GM12865 (cell line): ENCODE measurements around the gene DPP10.

Experiments used
- DNase-seq: peaks from one replicate; pipeline ENCODE4 v3.0.0; 2010; ENCODE audit warnings: low read depth
- H3K4me3 ChIP-seq: 2 replicates; pipeline ENCODE4 v1.5.1; 2011; ENCODE audit warnings: mild to moderate bottlenecking, low read depth, low read length, control low read depth
- TF ChIP-seq, protein P1 (sequence below): IDR thresholded peaks from 2 replicates; pipeline ENCODE4 v1.5.1; 2011; ENCODE audit warnings: low read length, control low read depth, low read depth, inconsistent platforms; ENCODE audit not compliant: insufficient read depth; ENCODE audit errors: missing control alignments

Gene DPP10

DNA sequence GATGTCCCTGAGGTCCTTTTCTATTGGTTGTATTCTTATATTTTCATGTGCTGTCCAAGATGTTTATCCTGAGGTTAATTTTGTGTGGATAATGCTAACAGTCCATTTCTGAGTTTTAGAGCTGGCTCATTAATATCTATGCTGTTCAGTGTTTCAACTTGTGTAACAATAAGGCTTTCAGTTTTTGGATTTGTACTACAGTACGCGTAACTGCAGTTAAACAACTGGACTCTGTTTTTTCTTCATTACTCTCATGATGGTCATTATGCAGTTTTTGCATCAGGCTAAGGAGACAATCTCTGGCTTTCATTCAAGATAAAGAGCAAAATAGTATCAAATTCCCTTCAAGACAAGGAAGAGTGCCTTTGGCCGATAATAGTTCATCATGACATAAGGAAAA is 1364.8 kb downstream of the DPP10 start:
- DNase-seq, result no peak
- TF ChIP-seq, protein P1, sequence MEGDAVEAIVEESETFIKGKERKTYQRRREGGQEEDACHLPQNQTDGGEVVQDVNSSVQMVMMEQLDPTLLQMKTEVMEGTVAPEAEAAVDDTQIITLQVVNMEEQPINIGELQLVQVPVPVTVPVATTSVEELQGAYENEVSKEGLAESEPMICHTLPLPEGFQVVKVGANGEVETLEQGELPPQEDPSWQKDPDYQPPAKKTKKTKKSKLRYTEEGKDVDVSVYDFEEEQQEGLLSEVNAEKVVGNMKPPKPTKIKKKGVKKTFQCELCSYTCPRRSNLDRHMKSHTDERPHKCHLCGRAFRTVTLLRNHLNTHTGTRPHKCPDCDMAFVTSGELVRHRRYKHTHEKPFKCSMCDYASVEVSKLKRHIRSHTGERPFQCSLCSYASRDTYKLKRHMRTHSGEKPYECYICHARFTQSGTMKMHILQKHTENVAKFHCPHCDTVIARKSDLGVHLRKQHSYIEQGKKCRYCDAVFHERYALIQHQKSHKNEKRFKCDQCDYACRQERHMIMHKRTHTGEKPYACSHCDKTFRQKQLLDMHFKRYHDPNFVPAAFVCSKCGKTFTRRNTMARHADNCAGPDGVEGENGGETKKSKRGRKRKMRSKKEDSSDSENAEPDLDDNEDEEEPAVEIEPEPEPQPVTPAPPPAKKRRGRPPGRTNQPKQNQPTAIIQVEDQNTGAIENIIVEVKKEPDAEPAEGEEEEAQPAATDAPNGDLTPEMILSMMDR, result no peak
- H3K4me3 ChIP-seq, result no peak overlapping the region

DNA sequence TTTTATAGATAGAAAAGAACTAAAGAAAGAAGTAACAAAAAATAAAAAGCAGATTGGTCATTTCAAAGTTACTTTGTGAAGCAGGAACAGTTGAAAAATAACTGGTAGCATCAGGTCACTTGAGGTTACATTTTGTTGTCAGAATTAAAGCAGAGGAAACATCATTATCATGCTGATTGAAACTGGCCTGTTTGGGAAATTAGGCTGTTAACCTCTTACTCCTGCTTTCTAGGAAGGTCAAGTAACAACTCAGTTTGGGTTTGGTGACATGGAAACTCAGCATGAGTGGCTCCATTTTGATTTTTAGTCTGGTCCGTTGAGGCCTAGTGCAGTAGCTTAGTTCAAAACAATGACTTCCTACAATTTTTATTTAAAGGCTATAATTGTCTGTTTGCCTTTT is 1383.5 kb downstream of the DPP10 start:
- H3K4me3 ChIP-seq, result no peak overlapping the region
- no peak for DNase-seq
- TF ChIP-seq, protein P1, result no peak

DNA sequence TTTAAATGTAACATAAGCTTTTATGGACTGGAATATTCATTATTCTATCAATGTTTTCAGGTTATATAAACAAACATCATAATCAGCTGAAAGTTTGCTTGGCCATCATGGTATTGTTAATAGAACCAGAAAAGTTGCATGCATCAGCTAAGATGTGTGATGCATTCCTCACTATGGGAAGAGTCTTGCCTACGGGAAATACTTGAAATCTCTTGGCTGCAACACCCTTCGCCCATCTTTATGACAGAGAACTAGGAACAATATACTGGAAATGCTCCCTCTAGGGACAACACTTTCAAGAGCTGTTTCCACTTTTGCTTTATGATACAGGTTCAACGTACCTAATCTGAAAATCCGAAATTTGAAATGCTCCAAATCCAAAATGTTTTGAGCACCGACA is 1390.8 kb downstream of the DPP10 start:
- TF ChIP-seq, protein P1, result no peak
- H3K4me3 ChIP-seq, result no peak overlapping the region
- DNase-seq, result no peak

DNA sequence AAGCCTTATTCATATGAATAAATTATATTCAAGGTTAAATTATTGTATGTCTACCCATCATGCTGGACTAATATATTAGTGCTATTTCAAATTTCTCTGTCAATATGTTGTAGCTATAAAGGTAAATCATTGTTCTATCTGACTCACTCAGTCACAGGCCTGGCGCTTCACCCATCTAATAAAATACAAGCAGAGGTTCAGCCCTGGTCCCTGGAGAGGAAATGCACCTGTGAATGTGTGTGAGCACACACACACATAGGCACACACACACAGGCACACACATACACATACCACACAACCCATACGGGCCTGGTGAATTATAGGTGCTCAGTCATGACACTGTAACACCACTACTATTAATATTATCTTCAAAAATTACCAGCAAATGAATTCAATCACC is 1396.1 kb downstream of the DPP10 start:
- TF ChIP-seq, protein P1, result no peak
- no peak overlapping the region for H3K4me3 ChIP-seq
- no peak for DNase-seq

DNA sequence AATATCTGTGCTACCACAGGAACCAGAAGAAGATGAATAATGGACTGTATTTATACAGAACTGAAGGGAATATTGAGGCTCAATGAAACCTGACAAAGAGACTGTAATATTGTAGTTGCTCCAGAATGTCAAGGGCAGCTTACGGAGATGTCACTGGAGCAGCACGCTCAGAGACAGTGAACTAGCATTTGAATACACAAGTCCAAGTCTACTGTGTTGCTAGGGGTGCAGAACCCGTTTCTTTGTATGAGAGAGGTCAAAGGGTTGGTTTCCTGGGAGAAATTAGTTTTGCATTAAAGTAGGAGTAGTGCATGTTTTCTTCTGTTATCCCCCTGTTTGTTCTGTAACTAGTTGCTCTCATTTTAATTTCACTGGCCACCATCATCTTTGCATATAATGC is 1399.9 kb downstream of the DPP10 start:
- no peak for DNase-seq
- H3K4me3 ChIP-seq, result no peak overlapping the region
- TF ChIP-seq, protein P1, result no peak

DNA sequence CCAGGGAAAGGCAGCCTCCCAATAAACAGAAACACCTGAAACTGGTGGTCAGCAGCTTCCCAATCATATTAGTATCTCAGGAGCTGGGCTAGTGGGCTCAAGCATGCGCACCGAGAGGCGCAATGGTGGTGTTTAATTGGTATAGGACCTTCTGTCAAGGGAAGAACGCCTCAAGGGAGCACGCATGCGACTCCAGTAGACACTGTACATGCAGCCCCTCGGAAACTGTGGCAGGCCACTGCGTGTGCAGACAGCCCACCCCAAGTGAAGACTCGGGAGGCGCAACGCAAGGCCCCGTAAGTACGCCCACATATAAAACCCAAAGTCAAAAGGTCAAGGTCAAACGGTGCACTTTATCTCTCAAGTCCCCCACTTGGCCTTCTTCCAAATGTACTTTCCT is 1405.8 kb downstream of the DPP10 start:
- TF ChIP-seq, protein P1, result no peak
- no peak overlapping the region for H3K4me3 ChIP-seq
- DNase-seq, result no peak

DNA sequence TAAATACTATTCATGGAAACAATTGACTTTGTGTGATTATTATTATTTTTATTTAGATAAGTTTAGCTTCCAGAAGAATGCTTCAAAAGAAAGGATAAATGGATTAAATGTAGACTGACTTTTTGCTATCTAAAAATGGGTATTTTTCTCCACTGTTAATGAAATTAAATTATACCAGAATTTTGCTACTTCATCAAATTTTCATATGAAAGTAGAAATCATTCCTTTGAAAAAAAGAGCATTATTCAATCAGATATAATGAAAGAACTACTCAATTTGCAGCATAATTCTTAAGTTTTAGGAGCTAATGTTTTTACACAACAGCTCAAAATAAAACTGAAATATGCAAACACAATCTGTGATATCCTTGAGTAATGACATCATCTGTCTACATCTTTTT is 1424.6 kb downstream of the DPP10 start:
- no peak overlapping the region for H3K4me3 ChIP-seq
- TF ChIP-seq, protein P1, result no peak
- DNase-seq, result no peak
